T-cell (primary cell): Measurements from ENCODE around the gene SMIM9. TPM values are rescaled to one million over a fixed set of nuclear protein-coding genes. Genes with fewer than 3 reads are reported as not detected.
A peak's percentile ranks its signal among the peaks of the same experiment; 100 is the strongest.
"Not testable (repeated sequence)": the region's sequence is repeated elsewhere in the genome, so short reads cannot be mapped to it uniquely, and the experiment has no call there.

Source experiments
- ATAC-seq, 4 experiments: fragments of 200-7000 bp in 3 of 4; fragments of 150-1000 bp in 1 of 4; cut with Tn5 transposase; replicated peaks in 1 of 4; 1 replicate in 3 of 4; 2 replicates in 1 of 4; pipeline ENCODE4 v1.10.0; 2021; ENCODE audit warnings: moderate library complexity in 3 of 4, mild to moderate bottlenecking in 2 of 4, moderate number of reproducible peaks in 1 of 4
- CTCF ChIA-PET, 2 donors: fragments of 300-600 bp; sonication (Branson Sonifier 250); formaldehyde crosslinking; loops; one replicate each; lab custom pipeline; 2022; ENCODE audit warnings: antibody characterized with exemption in 2 of 2; lab: Charles Lee
- POLR2A ChIA-PET, 2 donors: fragments of 300-600 bp; sonication (Branson Sonifier 250); formaldehyde crosslinking; loops; one replicate each; lab custom pipeline; 2022; ENCODE audit warnings: antibody characterized with exemption in 2 of 2; lab: Charles Lee
- DNase-seq, 35 experiments: peaks; one replicate each; pipeline versions ENCODE4 v3.0.0 to v3.0.0-alpha.2; 2013 to 2023
- H3K27ac ChIP-seq: one replicate; pipeline ENCODE4 v1.5.1; 2013; ENCODE audit warnings: low read length
- H3K27me3 ChIP-seq, 2 experiments: replicated peaks in 1 of 2; 1 replicate in 1 of 2; 2 replicates in 1 of 2; pipeline versions ENCODE4 v1.6.1 to v1.7.0; 2013; ENCODE audit warnings: low read length in 1 of 2, mixed read lengths in 1 of 2; ENCODE audit not compliant: control insufficient read depth in 2 of 2, insufficient read depth in 2 of 2; ENCODE audit errors: extremely low read depth in 1 of 2
- H3K36me3 ChIP-seq, 2 donors: 1 replicate in 1 of 2; 2 replicates in 1 of 2; pipeline versions ENCODE4 v1.6.1 to v1.7.0; 2013; ENCODE audit warnings: low read length in 1 of 2; ENCODE audit not compliant: control insufficient read depth in 2 of 2, insufficient read depth in 1 of 2; ENCODE audit errors: extremely low read depth in 1 of 2
- H3K4me1 ChIP-seq, 2 experiments: 1 replicate in 1 of 2; 2 replicates in 1 of 2; pipeline versions ENCODE4 v1.6.1 to v1.7.0; 2013; ENCODE audit warnings: low read length in 2 of 2, mixed read lengths in 1 of 2; ENCODE audit not compliant: insufficient read depth in 2 of 2, control insufficient read depth in 1 of 2; ENCODE audit errors: extremely low read depth in 1 of 2
- H3K4me3 ChIP-seq, 2 donors: 1 replicate in 1 of 2; 2 replicates in 1 of 2; pipeline versions ENCODE4 v1.5.1 to v1.7.0; 2013; ENCODE audit warnings: mild to moderate bottlenecking in 2 of 2, low read length in 1 of 2, moderate library complexity in 1 of 2; ENCODE audit not compliant: control insufficient read depth in 1 of 2; ENCODE audit errors: extremely low read depth in 1 of 2
- H3K9me3 ChIP-seq: 2 replicates; pipeline ENCODE4 v1.7.0; 2013
- H3K27ac Mint-ChIP-seq, 2 donors: one replicate each; pipeline ENCODE4 v1.8.0; 2020 to 2021; ENCODE audit warnings: mild to moderate bottlenecking in 2 of 2, mixed read lengths in 2 of 2
- H3K27me3 Mint-ChIP-seq, 2 donors: one replicate each; pipeline ENCODE4 v1.8.0; 2021 to 2022; ENCODE audit warnings: mixed read lengths in 2 of 2
- H3K36me3 Mint-ChIP-seq: one replicate; pipeline ENCODE4 v1.8.0; 2021; ENCODE audit warnings: mixed read lengths
- H3K4me1 Mint-ChIP-seq, 3 donors: one replicate each; pipeline ENCODE4 v1.8.0; 2020 to 2022; ENCODE audit warnings: mixed read lengths in 3 of 3, mild to moderate bottlenecking in 1 of 3
- H3K4me3 Mint-ChIP-seq, 3 donors: one replicate each; pipeline ENCODE4 v1.8.0; 2020 to 2022; ENCODE audit warnings: mild to moderate bottlenecking in 3 of 3, mixed read lengths in 3 of 3, moderate library complexity in 3 of 3
- H3K9me3 Mint-ChIP-seq, 3 donors: one replicate each; pipeline ENCODE4 v1.8.0; 2020 to 2022; ENCODE audit warnings: mixed read lengths in 3 of 3
- WGBS: methylation state at CpG from one replicate; pipeline ENCODE4 v1.1.5; 2013; ENCODE audit warnings: missing lambda C conversion rate; ENCODE audit not compliant: insufficient coverage; 5-methylcytosine and 5-hydroxymethylcytosine counted together
- total RNA-seq, 35 experiments: library from RNA in 6 of 35; stranded (reverse) in 6 of 35; fragments of 120-200 nt in 1 of 35; gene quantifications; one replicate each; pipeline versions ENCODE4 v1.2.1 to v1.2.4 and lab custom pipeline; 2013 to 2026

Gene SMIM9
- total RNA-seq, 5 donors from 2014 or later (not counting 1 experiment from before 2014, with no cell fraction given), result not detected

DNA sequence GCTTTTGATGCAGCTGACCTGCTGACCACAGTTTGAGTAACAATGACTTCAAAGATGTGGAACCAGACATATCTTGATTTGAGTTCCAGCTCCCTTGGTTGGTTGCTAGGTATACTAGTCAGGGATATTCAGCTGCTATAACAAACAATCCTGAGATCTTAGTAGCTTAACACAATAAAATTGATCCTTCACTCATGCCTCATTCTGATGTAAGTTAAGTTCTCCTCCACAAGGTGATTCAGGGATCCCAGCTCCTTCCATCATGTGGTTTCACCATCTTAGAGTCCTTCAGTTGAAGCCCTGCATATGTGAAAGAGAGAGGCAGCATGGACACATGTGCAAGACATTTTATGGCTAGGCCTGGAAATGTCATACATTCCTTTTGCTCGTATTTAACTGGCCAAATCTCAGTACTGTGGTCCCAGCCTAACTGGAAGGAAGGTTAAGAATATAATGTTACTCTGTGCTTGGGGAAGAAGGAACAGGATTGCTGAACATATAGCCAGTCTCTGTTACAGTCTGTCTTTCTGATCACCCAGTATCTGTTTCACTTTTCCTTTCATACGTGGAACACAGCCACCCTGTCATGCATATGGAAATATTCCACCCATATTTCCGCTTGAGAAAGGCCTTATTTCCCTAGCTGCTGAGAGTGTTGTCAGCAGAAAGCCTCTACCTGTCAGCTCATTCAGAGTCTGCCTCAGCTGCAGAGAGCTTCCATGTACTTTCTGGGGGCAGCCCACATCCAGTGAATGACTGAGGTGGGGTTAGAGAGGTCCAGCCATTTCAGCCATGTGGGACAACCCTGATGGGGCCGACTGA, 7.1 kb downstream of the SMIM9 start:
- Histone ChIP-seq H3K36me3 (no peaks in the 10 kb centered on the region), H3K9me3 (no peaks in the 10 kb centered on the region), H3K4me3 (no peak overlapping the region), H3K4me1 (no peaks in the 10 kb centered on the region), H3K27me3 (no peaks in the 10 kb centered on the region), H3K27ac (peak overlapping the region; percentile 47)
- H3K4me3 Mint-ChIP-seq, result peak overlapping the region in 1 of 3 donors; percentile 17
- DNase-seq (peak in 1 of 35 experiments; percentile 28), ATAC-seq (peak; percentile 30 to 69 (median 48))
- H3K9me3 Mint-ChIP-seq, result no peaks in the 10 kb centered on the region
- peaks cover 0 to 22% (median 7%) of the 10 kb centered on the region in 3 donors for H3K4me1 Mint-ChIP-seq
- H3K27me3 Mint-ChIP-seq, result peaks cover 0 to 9% of the 10 kb centered on the region in 2 donors
- no CpG with 5 or more reads among the region's 4 CpGs for WGBS
- ChIA-PET CTCF (no interaction called here), POLR2A (no interaction called here)
- H3K27ac Mint-ChIP-seq, result peak overlapping the region; percentile 79 to 83
- H3K36me3 Mint-ChIP-seq, result no peaks in the 10 kb centered on the region

DNA sequence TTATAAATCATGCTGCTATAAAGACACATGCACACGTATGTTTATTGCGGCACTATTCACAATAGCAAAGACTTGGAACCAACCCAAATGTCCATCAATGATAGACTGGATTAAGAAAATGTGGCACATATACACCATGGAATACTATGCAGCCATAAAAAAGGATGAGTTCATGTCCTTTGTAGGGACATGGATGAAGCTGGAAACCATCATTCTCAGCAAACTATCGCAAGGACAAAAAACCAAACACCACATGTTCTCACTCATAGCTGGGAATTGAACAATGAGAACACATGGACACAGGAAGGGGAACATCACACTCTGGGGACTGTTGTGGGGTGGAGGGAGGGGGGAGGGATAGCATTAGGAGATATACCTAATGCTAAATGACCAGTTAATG, 8.9 kb downstream of the SMIM9 start:
- no CpG with 5 or more reads among the region's 3 CpGs for WGBS
- H3K27ac ChIP-seq, H3K4me1 ChIP-seq, H3K27me3 ChIP-seq, POLR2A ChIA-PET, H3K36me3 Mint-ChIP-seq, H3K27ac Mint-ChIP-seq, H3K9me3 Mint-ChIP-seq, ATAC-seq, H3K27me3 Mint-ChIP-seq, H3K4me3 ChIP-seq, H3K4me3 Mint-ChIP-seq, CTCF ChIA-PET, H3K9me3 ChIP-seq, H3K36me3 ChIP-seq, DNase-seq: not testable (repeated sequence)
- H3K4me1 Mint-ChIP-seq, result peaks cover 0 to 22% (median 7%) of the 10 kb centered on the region in 3 donors

DNA sequence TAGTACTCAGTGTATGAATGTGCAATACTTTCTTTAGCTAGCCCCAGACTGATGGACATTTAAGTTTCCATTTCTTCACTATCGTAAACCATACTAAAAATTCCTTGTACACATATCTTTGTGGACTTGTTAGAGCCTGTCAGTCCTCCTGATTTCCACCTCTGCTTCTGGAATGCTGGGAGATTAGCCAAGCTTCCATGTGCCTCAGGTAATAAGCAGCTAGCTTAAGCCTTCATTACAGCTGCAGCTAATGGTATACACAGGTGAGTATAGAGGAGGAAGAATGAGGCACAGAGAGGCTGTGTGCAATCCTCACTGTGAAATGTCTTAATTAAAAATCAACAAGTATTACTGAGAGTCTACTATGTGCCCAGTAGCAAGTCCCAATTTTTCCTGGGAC, 9.8 kb downstream of the SMIM9 start:
- ATAC-seq (no peak), DNase-seq (no peak)
- CTCF ChIA-PET, result no interaction called here
- no peak overlapping the region for H3K4me3 Mint-ChIP-seq
- no peaks in the 10 kb centered on the region for H3K9me3 Mint-ChIP-seq
- Histone ChIP-seq H3K9me3 (no peaks in the 10 kb centered on the region), H3K36me3 (no peaks in the 10 kb centered on the region), H3K4me3 (no peak overlapping the region), H3K27me3 (no peaks in the 10 kb centered on the region), H3K27ac (no peak overlapping the region), H3K4me1 (no peaks in the 10 kb centered on the region)
- POLR2A ChIA-PET, result no interaction called here
- H3K27ac Mint-ChIP-seq, result no peak overlapping the region
- no peaks in the 10 kb centered on the region for H3K36me3 Mint-ChIP-seq
- no peaks in the 10 kb centered on the region for H3K27me3 Mint-ChIP-seq
- peaks cover 0 to 22% (median 7%) of the 10 kb centered on the region in 3 donors for H3K4me1 Mint-ChIP-seq
- no CpG with 5 or more reads among the region's 1 CpG for WGBS

DNA sequence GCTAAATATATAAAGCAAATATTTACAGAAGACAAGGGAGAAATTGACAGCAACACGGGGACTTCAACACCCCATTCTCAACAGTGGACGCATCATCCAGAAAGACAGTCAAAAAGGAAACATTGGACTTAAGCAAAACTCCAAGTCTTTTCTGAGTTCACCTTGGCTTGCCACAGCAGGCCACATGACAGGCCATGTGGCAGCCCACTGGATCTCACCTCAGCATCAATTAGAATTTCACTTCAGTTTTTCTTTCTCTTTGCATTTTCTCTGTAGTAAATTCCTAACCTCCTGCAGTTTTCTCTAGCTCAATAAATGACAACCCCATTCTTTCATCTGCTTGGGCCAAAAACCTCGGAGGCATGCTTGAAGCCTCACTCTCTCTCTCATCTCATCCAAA, 12.4 kb downstream of the SMIM9 start:
- DNase-seq, result no peak
- CTCF ChIA-PET, result interaction anchor here (0.5 to 1.0 kb wide), 2 partner anchors 9 to 19 kb away, joined by 3 to 5 read pairs; no protein-coding TSS in a partner anchor
- Mint-ChIP-seq H3K27me3 (peaks cover 0 to 3% of the 10 kb centered on the region in 2 donors), H3K9me3 (no peaks in the 10 kb centered on the region), H3K36me3 (no peaks in the 10 kb centered on the region), H3K4me3 (no peak overlapping the region), H3K27ac (no peak overlapping the region), H3K4me1 (peaks cover 0 to 2% (median 0%) of the 10 kb centered on the region in 3 donors)
- H3K36me3 ChIP-seq, result no peaks in the 10 kb centered on the region
- H3K4me1 ChIP-seq, result no peaks in the 10 kb centered on the region
- POLR2A ChIA-PET, result no interaction called here
- ATAC-seq, result no peak
- 100% methylated on average over 1 of the region's 3 CpGs for WGBS
- no peak overlapping the region for H3K4me3 ChIP-seq
- H3K27me3 ChIP-seq, result no peaks in the 10 kb centered on the region
- H3K27ac ChIP-seq, result no peak overlapping the region
- H3K9me3 ChIP-seq, result no peaks in the 10 kb centered on the region

DNA sequence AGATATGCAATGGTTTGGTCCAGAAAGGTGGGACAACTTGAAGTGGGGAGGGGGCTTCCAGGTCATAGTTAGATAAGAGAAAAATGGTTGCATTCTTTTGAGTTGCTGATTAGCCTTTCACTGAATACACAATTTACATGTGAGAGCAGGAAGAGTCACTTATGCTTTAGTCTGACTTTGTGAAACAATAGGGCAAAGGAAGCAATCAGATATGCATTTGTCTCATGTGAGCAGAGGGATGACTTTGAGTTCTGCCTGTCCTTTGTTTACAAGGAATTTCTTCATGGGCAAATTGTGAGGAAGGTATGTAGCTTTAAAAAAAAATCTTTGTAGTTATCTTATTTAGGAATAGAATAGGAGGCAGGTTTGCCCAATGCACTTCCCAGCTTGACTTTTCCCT, 12.9 kb downstream of the SMIM9 start:
- Histone ChIP-seq H3K9me3 (no peaks in the 10 kb centered on the region), H3K36me3 (no peaks in the 10 kb centered on the region), H3K4me1 (no peaks in the 10 kb centered on the region), H3K4me3 (no peak overlapping the region), H3K27ac (no peak overlapping the region), H3K27me3 (no peaks in the 10 kb centered on the region)
- Mint-ChIP-seq H3K9me3 (no peaks in the 10 kb centered on the region), H3K27me3 (peaks cover 0 to 4% of the 10 kb centered on the region in 2 donors), H3K4me3 (no peak overlapping the region), H3K36me3 (no peaks in the 10 kb centered on the region), H3K27ac (no peak overlapping the region), H3K4me1 (peaks cover 0 to under 1% (median 0%) of the 10 kb centered on the region in 3 donors)
- ChIA-PET POLR2A (no interaction called here), CTCF (interaction anchor here in 1 of 2 donors (1.0 kb wide), 1 partner anchor 9 kb away, joined by 3 read pairs; no protein-coding TSS in a partner anchor)
- ATAC-seq (no peak), DNase-seq (no peak)

DNA sequence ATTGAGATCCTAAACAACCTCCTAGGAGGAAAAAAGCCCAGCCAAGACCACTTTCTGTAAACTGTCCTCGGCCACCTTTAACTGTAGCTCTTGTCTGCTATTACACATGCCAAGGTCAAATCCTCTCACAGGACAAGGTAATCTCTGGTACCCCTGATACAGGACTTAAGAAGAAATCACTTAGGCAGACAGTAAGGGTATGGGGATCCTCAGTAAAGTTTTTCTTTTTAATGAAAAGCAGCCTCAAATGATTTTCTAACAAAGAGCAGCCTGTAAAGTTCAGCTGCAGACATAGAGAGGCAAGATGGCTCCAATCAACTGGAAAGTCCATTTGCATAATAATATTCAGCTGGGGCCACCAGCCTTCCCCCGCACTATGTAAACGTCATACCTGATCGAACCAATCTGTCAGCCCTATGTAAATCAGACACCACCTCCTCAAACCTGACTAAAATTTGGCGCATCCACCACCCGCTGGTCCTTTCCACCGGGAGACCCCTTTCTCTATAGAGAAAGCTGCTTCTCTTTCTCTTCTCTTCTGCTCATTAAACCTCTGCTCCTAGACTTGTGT, 14.6 kb downstream of the SMIM9 start:
- CTCF ChIA-PET, result no interaction called here
- 86% methylated on average over 3 of the region's 7 CpGs for WGBS
- Mint-ChIP-seq H3K4me3 (no peak overlapping the region), H3K27me3 (peaks cover 2 to 7% of the 10 kb centered on the region in 2 donors), H3K9me3 (no peaks in the 10 kb centered on the region), H3K27ac (no peak overlapping the region), H3K36me3 (no peaks in the 10 kb centered on the region), H3K4me1 (no peaks in the 10 kb centered on the region)
- POLR2A ChIA-PET, result no interaction called here
- ATAC-seq (no peak), DNase-seq (no peak)
- H3K27me3 ChIP-seq, result no peaks in the 10 kb centered on the region
- no peaks in the 10 kb centered on the region for H3K9me3 ChIP-seq
- H3K36me3 ChIP-seq, result no peaks in the 10 kb centered on the region
- no peak overlapping the region for H3K4me3 ChIP-seq
- no peaks in the 10 kb centered on the region for H3K4me1 ChIP-seq
- H3K27ac ChIP-seq, result no peak overlapping the region
